K562 (cell line): ENCODE measurements around the gene ENDOG. TPM values are rescaled to one million over a fixed set of nuclear protein-coding genes. Genes with fewer than 3 reads are reported as not detected.

ENCODE experiments used
- CHD1 ChIP-seq: fragments of 200-600 bp; sonication (generic); IDR thresholded peaks from one replicate; pipeline ENCODE4 v1.6.1; 2012; ENCODE audit warnings: mild to moderate bottlenecking, moderate library complexity, low read length, inconsistent platforms
- CTBP1 ChIP-seq: fragments of 450-650 bp; IDR thresholded peaks from 2 replicates; pipeline ENCODE4 v1.6.1; 2016; ENCODE audit warnings: borderline replicate concordance
- CXXC5 ChIP-seq: fragments of 250-450 bp; sonication (Bioruptor Pico); IDR thresholded peaks from 2 replicates; pipeline ENCODE4 v1.8.0; 2022; ENCODE audit warnings: inconsistent platforms, mild to moderate bottlenecking, moderate library complexity
- ELF1 ChIP-seq: fragments of 200-800 bp; sonication (Bioruptor generic); IDR thresholded peaks from 2 replicates; pipeline ENCODE4 v1.6.1; 2016; ENCODE audit warnings: missing genetic modification characterization, missing compliant biosample characterization
- HSF4 ChIP-seq: fragments of 250-450 bp; sonication (Bioruptor Pico); IDR thresholded peaks from 2 replicates; pipeline ENCODE4 v2.1.2; 2022; ENCODE audit warnings: mild to moderate bottlenecking, moderate library complexity, borderline replicate concordance
- L3MBTL2 ChIP-seq: fragments of 450-650 bp; IDR thresholded peaks from 2 replicates; pipeline ENCODE4 v1.6.1; 2016; ENCODE audit warnings: mild to moderate bottlenecking, moderate library complexity
- MXD1 ChIP-seq: fragments of 250-450 bp; sonication (Bioruptor Pico); IDR thresholded peaks from 2 replicates; pipeline ENCODE4 v1.8.0; 2021; ENCODE audit warnings: borderline replicate concordance, mild to moderate bottlenecking, moderate library complexity; ENCODE audit not compliant: poor library complexity, severe bottlenecking
- NCOA1 ChIP-seq: fragments of 450-650 bp; IDR thresholded peaks from 2 replicates; pipeline ENCODE4 v1.6.1; 2016; ENCODE audit warnings: low read depth
- NCOR1 ChIP-seq: fragments of 450-650 bp; IDR thresholded peaks from 2 replicates; pipeline ENCODE4 v1.6.1; 2016; ENCODE audit warnings: mild to moderate bottlenecking, moderate library complexity
- NRF1 ChIP-seq, 2 experiments: fragments of 450-650 bp; IDR thresholded peaks in 1 of 2; conservative IDR thresholded peaks in 1 of 2; 2 replicates each; pipeline ENCODE4 v1.6.1; 2014; ENCODE audit warnings: mild to moderate bottlenecking in 2 of 2
- POLR2G ChIP-seq: fragments of 200-400 bp; formaldehyde crosslinking; IDR thresholded peaks from 2 replicates; pipeline ENCODE4 v1.6.1; 2017; ENCODE audit warnings: low read depth, mild to moderate bottlenecking, antibody characterized with exemption, low read length, moderate library complexity
- PREB ChIP-seq: sonication (generic); formaldehyde crosslinking; IDR thresholded peaks from 2 replicates; pipeline ENCODE4 v1.8.1; 2023; ENCODE audit warnings: mild to moderate bottlenecking, missing genetic modification reagents
- RAD51 ChIP-seq: fragments of 450-650 bp; IDR thresholded peaks from 2 replicates; pipeline ENCODE4 v1.7.1; 2016; ENCODE audit warnings: low read depth, mild to moderate bottlenecking, borderline replicate concordance
- RB1 ChIP-seq: fragments of 450-650 bp; IDR thresholded peaks from 2 replicates; pipeline ENCODE4 v1.6.1; 2017; ENCODE audit warnings: low read depth, mild to moderate bottlenecking
- RFX7 ChIP-seq: fragments of 250-450 bp; sonication (Bioruptor Pico); IDR thresholded peaks from 2 replicates; pipeline ENCODE4 v1.5.1; 2021; ENCODE audit warnings: mild to moderate bottlenecking
- SETDB1 ChIP-seq: IDR thresholded peaks from one replicate; pipeline ENCODE4 v1.6.1; 2012; ENCODE audit warnings: low read length, control low read depth, inconsistent platforms
- SMC3 ChIP-seq: conservative IDR thresholded peaks from 2 replicates; pipeline ENCODE4 v1.6.1; 2011; ENCODE audit warnings: low read depth, low read length, improper control_type of control experiment; ENCODE audit not compliant: insufficient read depth
- ZBTB33 ChIP-seq: sonication (generic); formaldehyde crosslinking; IDR thresholded peaks from 2 replicates; pipeline ENCODE4 v1.8.1; 2023; ENCODE audit warnings: mild to moderate bottlenecking, missing genetic modification reagents
- ZFP30 ChIP-seq: fragments of 250-450 bp; sonication (Bioruptor Pico); IDR thresholded peaks from 2 replicates; pipeline ENCODE4 v1.8.0; 2022; ENCODE audit warnings: moderate library complexity, mild to moderate bottlenecking, inconsistent platforms, borderline replicate concordance
- ZNF224 ChIP-seq: sonication (generic); formaldehyde crosslinking; IDR thresholded peaks from 2 replicates; pipeline ENCODE4 v1.8.0; 2022; ENCODE audit warnings: mild to moderate bottlenecking, missing genetic modification reagents
- ZNF280A ChIP-seq: fragments of 450-650 bp; IDR thresholded peaks from 2 replicates; pipeline ENCODE4 v1.6.1; 2018; ENCODE audit warnings: mild to moderate bottlenecking, low read depth; ENCODE audit not compliant: partially characterized antibody
- ZNF280B ChIP-seq: fragments of 250-450 bp; sonication (Bioruptor Pico); IDR thresholded peaks from 2 replicates; pipeline ENCODE4 v1.5.1; 2021; ENCODE audit warnings: mild to moderate bottlenecking
- ZNF324 ChIP-seq: fragments of 250-450 bp; sonication (Bioruptor Pico); IDR thresholded peaks from 2 replicates; pipeline ENCODE4 v1.4.0; 2020; ENCODE audit warnings: mild to moderate bottlenecking
- ZNF384 ChIP-seq: IDR thresholded peaks from 2 replicates; pipeline ENCODE4 v1.6.1; 2012; ENCODE audit warnings: low read depth, low read length, improper control_type of control experiment
- polyA plus RNA-seq, 8 experiments: library from polyadenylated mRNA; depleted of rRNA in 4 of 8; stranded (reverse) in 5 of 8; unstranded in 3 of 8; fragments of >200 nt; fragmentation: Nextera tagmentation in 2 of 8; fragmentation: Illumina TruSeq in 1 of 8; extraction: Ambion mirVana in 2 of 8; extraction: Trizol in 1 of 8; gene quantifications; 2 replicates each; pipeline versions ENCODE4 v1.2.1 to v1.2.3, GENCODE V29; 2011 to 2014; ENCODE audit warnings: inconsistent platforms in 1 of 8, missing spikeins in 1 of 8
- total RNA-seq, 7 experiments: library from RNA; depleted of rRNA in 6 of 7; stranded (reverse); fragments of >200 nt in 6 of 7; fragmentation: Illumina TruSeq in 2 of 7; extraction: Trizol in 2 of 7; gene quantifications; 2 replicates each; pipeline versions ENCODE4 v1.2.1 to v1.2.3, GENCODE V29; 2011 to 2021; ENCODE audit warnings: low replicate concordance in 1 of 7

Gene ENDOG
- total and polyA plus RNA-seq, 9 of the 15 experiments (the other 6 are each of a cell fraction or from before 2014, with no cell fraction given): 1.2 to 91.0 (median 25.5) TPM

GRCh38 chr9:128863647-128864046 lies 45.3 kb downstream of the ENDOG start (continued):
- no peak for TF ChIP-seq ZNF280B
- peak; percentile 82 for TF ChIP-seq SMC3
- TF ChIP-seq ZNF324 (CRISPR knock-in tag): no peak
- TF ChIP-seq ZFP30 (CRISPR knock-in tag): no peak
- no peak for TF ChIP-seq MXD1 (CRISPR knock-in tag)
- TF ChIP-seq CXXC5 (CRISPR knock-in tag): 0 out of 2 replicates have a peak, but pooled peaks have one; percentile 21
- TF ChIP-seq CTBP1: peak; percentile 39; the same call in 1 of the 2 replicates
- no peak for TF ChIP-seq RFX7 (CRISPR knock-in tag)
- TF ChIP-seq ZNF384: peak; percentile 49; the same call in 1 of the 2 replicates
- TF ChIP-seq NCOA1: no peak
- no peak for TF ChIP-seq SETDB1
- no peak for TF ChIP-seq ELF1 (tag)
- TF ChIP-seq NCOR1: no peak
- no peak for TF ChIP-seq ZNF280A
- peak; percentile 48; the same call in 1 of the 2 replicates for TF ChIP-seq POLR2G
- 0 out of 4 replicates have a peak, but pooled peaks of 1 of the 2 experiments have one; percentile 12 for TF ChIP-seq NRF1 (conservative IDR thresholded peaks at IDR 0.05 in 1 of 2, IDR thresholded peaks at IDR 0.05 in 1 of 2)
- TF ChIP-seq L3MBTL2: peak; percentile 46; the same call in 1 of the 2 replicates
- TF ChIP-seq ZNF224 (CRISPR knock-in tag): no peak
- no peak for TF ChIP-seq CHD1
- TF ChIP-seq PREB (CRISPR knock-in tag): 0 out of 2 replicates have a peak, but pooled peaks have one; percentile 37
- TF ChIP-seq ZBTB33 (CRISPR knock-in tag): peak; percentile 55; the same call in 1 of the 2 replicates
- TF ChIP-seq RAD51: no peak
- no peak for TF ChIP-seq HSF4 (CRISPR knock-in tag)
- peak; percentile 79 for TF ChIP-seq RB1
